ENCODE measurements around the gene LEPROT. TPM values are rescaled to one million over a fixed set of nuclear protein-coding genes. Genes with fewer than 3 reads are reported as not detected.

Gene LEPROT
- total and polyA plus RNA-seq, 2 of the 8 experiments (the other 6 are each of a cell fraction or from before 2014, with no cell fraction given): 25.7 to 27.2 TPM

DNA sequence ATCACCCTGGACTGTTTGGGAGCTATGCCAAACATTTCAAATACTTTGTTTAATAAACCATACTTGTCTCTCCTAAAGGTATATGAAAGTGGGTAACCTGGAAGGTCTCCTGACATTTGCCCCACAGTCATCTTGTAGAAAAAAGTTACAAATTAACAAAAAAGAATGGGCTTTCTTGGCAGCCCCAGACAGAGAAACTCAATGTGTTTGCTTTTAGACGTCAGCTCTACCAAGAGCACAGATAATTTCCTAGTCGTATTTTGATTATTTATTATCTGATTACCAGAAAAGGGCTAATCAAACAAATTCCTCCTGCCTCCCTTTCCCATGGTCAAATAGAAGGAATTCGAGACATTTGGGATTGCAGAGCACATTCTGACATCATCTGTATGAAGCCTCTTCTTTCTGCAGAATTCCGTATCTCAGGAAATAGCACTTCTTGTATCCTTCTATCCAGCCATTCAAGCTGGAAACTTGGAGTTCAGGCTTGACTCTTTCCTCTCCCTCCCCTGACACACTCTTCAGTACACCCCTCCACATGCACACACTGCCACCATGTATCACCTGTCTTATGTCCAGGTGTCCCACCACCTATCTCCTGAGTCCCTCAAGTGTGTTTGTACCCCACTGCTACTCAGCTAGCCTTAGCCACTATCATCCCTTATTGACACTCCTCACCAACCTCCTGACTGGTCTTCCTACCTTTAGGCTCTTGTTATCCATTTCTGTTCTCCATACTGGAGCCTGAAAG lies 42.8 kb upstream of the LEPROT start:
- Histone ChIP-seq H4K20me1 (replicated peaks in 1 of 2; ENCODE audit: control insufficient read depth in 1 of 2, insufficient read depth in 2 of 2, low read length in 2 of 2) (no peaks in the 10 kb centered on the region), H3K4ac (replicated peaks; ENCODE audit: insufficient read length, low read depth, low read length) (no peak overlapping the region), H4K91ac (replicated peaks; ENCODE audit: insufficient read length, low read length) (no peak overlapping the region), H3K79me2 (ENCODE audit: control insufficient read depth in 1 of 2, insufficient read depth in 2 of 2, low read length in 2 of 2) (no peaks in the 10 kb centered on the region), H3K56ac (replicated peaks; ENCODE audit: insufficient read length, low read depth, low read length) (no peak overlapping the region), H3K36me3 (ENCODE audit: control insufficient read depth in 2 of 4, insufficient read depth in 4 of 4, low read length in 3 of 4) (no peaks in the 10 kb centered on the region), H2BK20ac (ENCODE audit: low read length) (no peak overlapping the region), H3K27me3 (replicated peaks in 1 of 4; ENCODE audit: control insufficient read depth in 3 of 4, extremely low read depth in 1 of 4, insufficient read depth in 3 of 4, low read length in 3 of 4) (no peaks in the 10 kb centered on the region), H4K8ac (ENCODE audit: extremely low read depth, insufficient read depth, low read length) (no peak overlapping the region), H4K5ac (ENCODE audit: insufficient read length, low read depth, low read length) (no peak overlapping the region), H2BK5ac (ENCODE audit: low read depth, low read length) (no peak overlapping the region), H2BK12ac (ENCODE audit: low read depth, low read length) (no peak overlapping the region), H2BK15ac (ENCODE audit: low read length) (no peak overlapping the region), H3K4me2 (ENCODE audit: insufficient read depth in 1 of 2, low read depth in 2 of 2, low read length in 2 of 2) (no peak overlapping the region), H3K14ac (ENCODE audit: insufficient read length) (no peak overlapping the region), H3K23ac (ENCODE audit: insufficient read length) (no peak overlapping the region), H3K4me3 (ENCODE audit: extremely low read depth in 1 of 4, insufficient read depth in 2 of 4, low read depth in 3 of 4, low read length in 4 of 4) (no peak overlapping the region), H3K79me1 (ENCODE audit: low read depth, low read length) (no peaks in the 10 kb centered on the region), H2AK5ac (ENCODE audit: low read depth, low read length) (no peak overlapping the region), H2AFZ (ENCODE audit: low read length) (no peak overlapping the region), H3K9ac (replicated peaks in 1 of 4; ENCODE audit: extremely low read depth in 1 of 4, low read depth in 3 of 4, low read length in 3 of 4) (no peak overlapping the region), H3K23me2 (ENCODE audit: low read depth, low read length) (no peaks in the 10 kb centered on the region), H3K9me3 (ENCODE audit: insufficient read depth in 2 of 2, low read depth in 1 of 2, low read length in 1 of 2) (no peaks in the 10 kb centered on the region), H3K4me1 (replicated peaks in 1 of 4; ENCODE audit: control insufficient read depth in 3 of 4, insufficient read depth in 4 of 4, low read length in 3 of 4) (no peaks in the 10 kb centered on the region), H3K27ac (ENCODE audit: low read depth, low read length) (no peak overlapping the region), H3K18ac (ENCODE audit: extremely low read depth, low read length) (no peak overlapping the region), H2BK120ac (replicated peaks; ENCODE audit: low read depth, low read length) (no peak overlapping the region)
- no peak for FAIRE-seq
- POLR2A ChIA-PET (ENCODE audit: partially characterized antibody): no interaction called here
- 81% methylated on average over 4 of the region's 4 CpGs; no CpG with 5 or more reads in 1 of the 2 experiments for WGBS, 2 experiments (ENCODE audit: extremely low coverage in 1 of 2, insufficient coverage in 1 of 2, insufficient read length in 1 of 2, insufficient replicate concordance in 2 of 2, low coverage in 1 of 2, low lambda C conversion rate in 2 of 2, missing lambda C conversion rate in 1 of 2)
- CTCF ChIA-PET (ENCODE audit: partially characterized antibody): interaction anchor here (1.0 to 1.6 kb wide), 4 partner anchors 14 to 133 kb away, joined by 3 to 7 read pairs (median 3); no protein-coding TSS in a partner anchor
- no peak for TF ChIP-seq HDAC2 (IDR thresholded peaks at IDR 0.05; ENCODE audit: borderline replicate concordance in 1 of 2, low read depth in 2 of 2, low read length in 2 of 2)
- no peak for TF ChIP-seq ZNF274 (IDR thresholded peaks at IDR 0.05; ENCODE audit: borderline replicate concordance, extremely low read depth, low read length)
- TF ChIP-seq, protein P1, sequence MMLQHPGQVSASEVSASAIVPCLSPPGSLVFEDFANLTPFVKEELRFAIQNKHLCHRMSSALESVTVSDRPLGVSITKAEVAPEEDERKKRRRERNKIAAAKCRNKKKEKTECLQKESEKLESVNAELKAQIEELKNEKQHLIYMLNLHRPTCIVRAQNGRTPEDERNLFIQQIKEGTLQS (IDR thresholded peaks at IDR 0.05; ENCODE audit: insufficient read depth, low read depth, low read length): no peak
- no peak for TF ChIP-seq CHD2 (IDR thresholded peaks at IDR 0.05; ENCODE audit: low read length)
- TF ChIP-seq GABPA (IDR thresholded peaks at IDR 0.05; ENCODE audit: borderline replicate concordance, insufficient read depth, low read length): no peak
- TF ChIP-seq GTF2F1 (IDR thresholded peaks at IDR 0.05; ENCODE audit: borderline replicate concordance, low read depth, low read length): no peak
- DNase-seq (ENCODE audit: low read depth in 1 of 2, low spot score in 2 of 2): no peak

Measured in H1 (cell line).